Measurements from ENCODE around the gene ATXN7L1.
A peak's percentile ranks its signal among the peaks of the same experiment; 100 is the strongest.
"Not testable (repeated sequence)": the region's sequence is repeated elsewhere in the genome, so short reads cannot be mapped to it uniquely, and the experiment has no call there.

ATXN7L1 gene

GRCh38 chr7:105857009-105857952, 19.1 kb downstream of the ATXN7L1 start:
- DNase-seq (ENCODE audit: low spot score): no peak

- DNase-seq (ENCODE audit: low spot score): no peak
Observed at GRCh38 chr7:105854498-105854897, 21.9 kb downstream of the ATXN7L1 start.

- DNase-seq (ENCODE audit: low spot score): peak; percentile 46
Observed at GRCh38 chr7:105853931-105854419, 22.4 kb downstream of the ATXN7L1 start.

GRCh38 chr7:105851064-105851463, 25.3 kb downstream of the ATXN7L1 start:
- DNase-seq (ENCODE audit: low spot score): no peak

- DNase-seq (ENCODE audit: low spot score): no peak
Observed at GRCh38 chr7:105849122-105849855, 27.1 kb downstream of the ATXN7L1 start.

GRCh38 chr7:105846404-105846803, 30.0 kb downstream of the ATXN7L1 start:
- DNase-seq (ENCODE audit: low spot score): no peak

- DNase-seq (ENCODE audit: low spot score): not testable (repeated sequence)
Observed at GRCh38 chr7:105844681-105845080, 31.7 kb downstream of the ATXN7L1 start.

- no peak for DNase-seq (ENCODE audit: low spot score)
Observed at GRCh38 chr7:105841866-105842265, 34.5 kb downstream of the ATXN7L1 start.

GRCh38 chr7:105840981-105841749, 35.2 kb downstream of the ATXN7L1 start:
- no peak for DNase-seq (ENCODE audit: low spot score)

GRCh38 chr7:105839266-105839665, 37.1 kb downstream of the ATXN7L1 start:
- no peak for DNase-seq (ENCODE audit: low spot score)

GRCh38 chr7:105838627-105839231, 37.7 kb downstream of the ATXN7L1 start:
- peak; percentile 72 for DNase-seq (ENCODE audit: low spot score)

- peak; percentile 30 for DNase-seq (ENCODE audit: low spot score)
Observed at GRCh38 chr7:105837765-105838626, 38.4 kb downstream of the ATXN7L1 start.

- DNase-seq (ENCODE audit: low spot score): no peak
Observed at GRCh38 chr7:105835441-105835840, 41.0 kb downstream of the ATXN7L1 start.

GRCh38 chr7:105831824-105832535, 44.4 kb downstream of the ATXN7L1 start:
- no peak for DNase-seq (ENCODE audit: low spot score)

- DNase-seq (ENCODE audit: low spot score): no peak
Observed at GRCh38 chr7:105831302-105831620, 45.1 kb downstream of the ATXN7L1 start.

- peak; percentile 93 for DNase-seq (ENCODE audit: low spot score)
Observed at GRCh38 chr7:105830405-105831301, 45.7 kb downstream of the ATXN7L1 start.

GRCh38 chr7:105829681-105830322, 46.6 kb downstream of the ATXN7L1 start:
- DNase-seq (ENCODE audit: low spot score): peak; percentile 42

GRCh38 chr7:105828141-105828540, 48.3 kb downstream of the ATXN7L1 start:
- DNase-seq (ENCODE audit: low spot score): no peak

Data from AG20443 (cell line).